ENCODE data around the gene RIT1.

The RIT1 gene

GRCh38 chr1:155889566-155889965 is 21.6 kb downstream of the RIT1 start:
- DNase-seq = no peak

- no peak for DNase-seq
These were observed 22.7 kb downstream of the RIT1 start for GRCh38 chr1:155888481-155888880.

GRCh38 chr1:155884982-155885381 is 26.2 kb downstream of the RIT1 start:
- no peak for DNase-seq

GRCh38 chr1:155884031-155884960 is 26.9 kb downstream of the RIT1 start:
- no peak for DNase-seq

- no peak for DNase-seq
These were observed 28.4 kb downstream of the RIT1 start for GRCh38 chr1:155882766-155883165.

GRCh38 chr1:155882235-155882634 is 28.9 kb downstream of the RIT1 start:
- no peak for DNase-seq

GRCh38 chr1:155880950-155881349 is 30.2 kb downstream of the RIT1 start:
- no peak for DNase-seq

- DNase-seq = no peak
These were observed 30.9 kb downstream of the RIT1 start for GRCh38 chr1:155880251-155880650.

GRCh38 chr1:155877945-155878344 is 33.2 kb downstream of the RIT1 start:
- DNase-seq = no peak

- DNase-seq = no peak
These were observed 37.3 kb downstream of the RIT1 start for GRCh38 chr1:155873860-155874259.

GRCh38 chr1:155872527-155872926 is 38.6 kb downstream of the RIT1 start:
- no peak for DNase-seq

- no peak for DNase-seq
These were observed 39.8 kb downstream of the RIT1 start for GRCh38 chr1:155871390-155871789.

- DNase-seq = no peak
These were observed 43.4 kb downstream of the RIT1 start for GRCh38 chr1:155867766-155868165.

GRCh38 chr1:155864393-155864792 is 46.8 kb downstream of the RIT1 start:
- DNase-seq = no peak

GRCh38 chr1:155861896-155862295 is 49.3 kb downstream of the RIT1 start:
- no peak for DNase-seq

GRCh38 chr1:155860970-155861510 is 50.1 kb downstream of the RIT1 start:
- DNase-seq = no peak

- DNase-seq = peak; percentile 13
These were observed 51.0 kb downstream of the RIT1 start for GRCh38 chr1:155859881-155860871.

- DNase-seq = peak; percentile 93
These were observed 51.8 kb downstream of the RIT1 start, which contains the start of gene SYT11 for GRCh38 chr1:155859234-155859829. Gene SYT11 (plus strand): TSS chr1:155859567. CDS start chr1:155859762, 195 bp downstream.

GRCh38 chr1:155858800-155859233 is 52.3 kb downstream of the RIT1 start:
- DNase-seq = no peak

- DNase-seq = peak; percentile 82
These were observed 53.9 kb downstream of the RIT1 start, which contains the start of gene GON4L for GRCh38 chr1:155856975-155857930. Gene GON4L (minus strand): TSS chr1:155857214. CDS start chr1:155853780, 3,434 bp downstream.
